PFSK-1 (cell line): ENCODE results near the gene CYP27A1.

ENCODE experiments used
- FOXP2 ChIP-seq: optimal IDR thresholded peaks from 2 replicates; pipeline ENCODE3; 2011; ENCODE audit warnings: borderline replicate concordance, control low read depth, inconsistent platforms; ENCODE audit not compliant: insufficient read depth; ENCODE audit errors: extremely low read length, extremely low read depth
- POLR2AphosphoS5 ChIP-seq: IDR thresholded peaks from 2 replicates; pipeline ENCODE4 v1.6.1; 2012; ENCODE audit warnings: low read depth, mild to moderate bottlenecking, control low read depth, low read length, moderate library complexity
- SIN3A ChIP-seq: IDR thresholded peaks from 2 replicates; pipeline ENCODE4 v1.6.1; 2012; ENCODE audit warnings: mild to moderate bottlenecking, low read length, moderate library complexity, borderline replicate concordance; ENCODE audit not compliant: insufficient read depth
- TAF1 ChIP-seq: IDR thresholded peaks from 2 replicates; pipeline ENCODE4 v1.6.1; 2012; ENCODE audit warnings: low read length, control low read depth, borderline replicate concordance; ENCODE audit not compliant: insufficient read depth
- TF ChIP-seq, protein P1 (sequence below), 2 experiments: IDR thresholded peaks; 2 replicates each; pipeline versions ENCODE4 v1.6.1 to v1.8.0; 2011 to 2012; ENCODE audit warnings: low read depth in 2 of 2, low read length in 2 of 2, control low read depth in 1 of 2, inconsistent platforms in 1 of 2, mild to moderate bottlenecking in 1 of 2, moderate library complexity in 1 of 2; ENCODE audit not compliant: insufficient read depth in 1 of 2

The CYP27A1 gene

DNA sequence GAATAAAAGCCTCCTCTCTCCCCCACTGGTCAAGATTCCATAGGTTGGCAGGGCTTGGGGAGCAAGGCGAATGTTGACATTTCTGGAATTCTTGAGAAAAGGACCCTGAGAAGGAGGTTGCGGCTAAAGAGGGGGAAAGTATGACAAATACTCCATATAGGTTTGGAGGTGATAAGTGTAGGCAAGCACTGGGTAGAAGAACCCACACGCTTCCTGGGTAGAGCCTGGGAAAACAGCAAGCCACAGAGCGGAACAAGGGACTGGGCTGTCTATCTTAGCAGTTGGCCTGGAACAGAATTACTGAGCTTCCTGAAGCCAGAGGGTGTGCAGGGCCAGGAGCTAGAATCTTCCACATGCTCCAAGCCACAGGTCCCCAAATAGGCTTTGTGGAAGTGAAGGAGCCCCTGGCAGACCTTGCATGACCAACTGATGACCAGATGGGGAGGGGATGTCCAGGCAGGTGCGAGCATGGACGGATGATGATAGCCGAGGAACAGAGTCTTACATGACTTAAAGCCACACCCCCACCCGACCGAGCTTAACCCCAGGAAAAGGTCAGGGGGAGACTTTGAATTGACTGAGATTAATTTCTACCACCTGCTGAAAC, 39.8 kb downstream of the CYP27A1 start:
- TF ChIP-seq POLR2AphosphoS5 (no peak), TAF1 (no peak), FOXP2 (no peak), SIN3A (no peak)
- TF ChIP-seq, protein P1, sequence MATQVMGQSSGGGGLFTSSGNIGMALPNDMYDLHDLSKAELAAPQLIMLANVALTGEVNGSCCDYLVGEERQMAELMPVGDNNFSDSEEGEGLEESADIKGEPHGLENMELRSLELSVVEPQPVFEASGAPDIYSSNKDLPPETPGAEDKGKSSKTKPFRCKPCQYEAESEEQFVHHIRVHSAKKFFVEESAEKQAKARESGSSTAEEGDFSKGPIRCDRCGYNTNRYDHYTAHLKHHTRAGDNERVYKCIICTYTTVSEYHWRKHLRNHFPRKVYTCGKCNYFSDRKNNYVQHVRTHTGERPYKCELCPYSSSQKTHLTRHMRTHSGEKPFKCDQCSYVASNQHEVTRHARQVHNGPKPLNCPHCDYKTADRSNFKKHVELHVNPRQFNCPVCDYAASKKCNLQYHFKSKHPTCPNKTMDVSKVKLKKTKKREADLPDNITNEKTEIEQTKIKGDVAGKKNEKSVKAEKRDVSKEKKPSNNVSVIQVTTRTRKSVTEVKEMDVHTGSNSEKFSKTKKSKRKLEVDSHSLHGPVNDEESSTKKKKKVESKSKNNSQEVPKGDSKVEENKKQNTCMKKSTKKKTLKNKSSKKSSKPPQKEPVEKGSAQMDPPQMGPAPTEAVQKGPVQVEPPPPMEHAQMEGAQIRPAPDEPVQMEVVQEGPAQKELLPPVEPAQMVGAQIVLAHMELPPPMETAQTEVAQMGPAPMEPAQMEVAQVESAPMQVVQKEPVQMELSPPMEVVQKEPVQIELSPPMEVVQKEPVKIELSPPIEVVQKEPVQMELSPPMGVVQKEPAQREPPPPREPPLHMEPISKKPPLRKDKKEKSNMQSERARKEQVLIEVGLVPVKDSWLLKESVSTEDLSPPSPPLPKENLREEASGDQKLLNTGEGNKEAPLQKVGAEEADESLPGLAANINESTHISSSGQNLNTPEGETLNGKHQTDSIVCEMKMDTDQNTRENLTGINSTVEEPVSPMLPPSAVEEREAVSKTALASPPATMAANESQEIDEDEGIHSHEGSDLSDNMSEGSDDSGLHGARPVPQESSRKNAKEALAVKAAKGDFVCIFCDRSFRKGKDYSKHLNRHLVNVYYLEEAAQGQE (IDR thresholded peaks at IDR 0.05; ENCODE audit: insufficient read depth in 1 of 2, low read depth in 2 of 2, low read length in 2 of 2) = no peak

DNA sequence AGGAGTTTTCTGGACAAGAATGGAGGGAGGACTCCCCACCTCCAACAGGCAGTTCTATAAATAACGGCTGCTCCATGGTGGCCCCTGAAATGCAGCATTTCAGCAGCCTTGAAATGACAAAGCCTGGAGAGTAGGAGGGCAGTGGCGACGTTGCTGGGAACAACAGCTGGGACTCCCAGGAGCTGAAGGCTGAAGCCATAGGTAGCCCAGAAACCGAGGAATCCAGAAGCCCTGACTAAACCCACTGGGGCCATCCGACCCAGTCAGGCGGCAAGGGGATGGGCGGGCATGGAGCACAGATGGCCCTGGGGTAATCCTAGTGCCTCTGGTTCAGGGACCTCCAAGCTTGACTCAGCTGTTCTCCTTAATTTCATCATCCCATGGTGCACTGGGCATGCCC, 40.7 kb downstream of the CYP27A1 start:
- TF ChIP-seq FOXP2 = no peak
- TF ChIP-seq, protein P1 (IDR thresholded peaks at IDR 0.05; ENCODE audit: insufficient read depth in 1 of 2, low read depth in 2 of 2, low read length in 2 of 2) = no peak
- TF ChIP-seq SIN3A = no peak
- no peak for TF ChIP-seq POLR2AphosphoS5
- TF ChIP-seq TAF1 = no peak

DNA sequence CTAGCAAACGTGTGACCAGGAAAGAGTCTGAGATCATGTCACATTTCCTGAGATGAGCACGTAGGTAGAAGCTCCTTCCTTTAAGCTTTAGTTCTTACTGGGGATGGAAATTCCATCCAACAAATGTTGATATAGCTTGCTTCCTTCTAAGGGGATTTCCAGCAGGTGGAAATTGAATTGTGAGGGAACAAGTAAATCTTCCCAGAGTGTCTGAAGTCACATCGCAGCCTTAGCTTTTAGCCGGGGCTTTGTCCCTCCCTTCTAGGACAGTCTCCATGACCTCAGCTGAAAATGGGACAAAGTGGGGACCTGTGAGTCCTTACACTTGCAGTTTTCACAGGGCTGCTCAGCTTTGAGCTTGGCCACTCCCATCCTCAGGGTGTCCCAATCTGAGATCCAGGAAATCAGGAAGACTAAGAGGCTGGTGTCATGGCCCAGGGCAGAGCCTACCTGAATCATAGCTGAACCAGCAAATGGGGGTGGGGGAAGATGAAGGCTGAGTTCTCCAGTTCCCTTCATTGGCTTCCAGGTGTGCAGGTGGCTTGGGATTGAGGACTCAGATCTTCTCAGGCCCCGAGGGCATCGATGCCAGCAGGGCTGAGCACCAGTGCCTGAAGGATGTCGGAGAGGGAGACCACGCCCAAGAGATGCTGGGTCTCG, 41.4 kb downstream of the CYP27A1 start:
- TF ChIP-seq, protein P1 (IDR thresholded peaks at IDR 0.05; ENCODE audit: insufficient read depth in 1 of 2, low read depth in 2 of 2, low read length in 2 of 2) = no peak
- no peak for TF ChIP-seq SIN3A

DNA sequence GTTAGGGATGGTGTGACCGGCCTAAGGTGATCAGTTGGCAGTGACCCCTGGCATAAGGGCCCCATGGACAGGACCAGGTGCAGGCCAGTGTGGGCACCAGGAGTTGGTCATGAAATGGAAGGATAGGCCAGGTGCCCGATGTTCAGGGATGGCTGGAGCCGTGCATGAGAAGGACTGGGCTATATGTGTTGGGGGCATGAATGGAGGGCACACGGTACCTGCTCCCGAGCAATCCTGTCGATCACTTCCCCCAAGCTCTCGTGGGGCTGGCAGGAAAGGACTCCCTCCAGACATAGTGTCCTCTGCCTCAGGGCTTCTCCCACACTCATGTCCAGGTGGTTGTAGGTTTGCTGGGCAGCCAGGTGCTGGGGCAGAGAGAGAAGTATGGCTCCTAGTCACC, 42.1 kb downstream of the CYP27A1 start:
- TF ChIP-seq SIN3A = no peak

DNA sequence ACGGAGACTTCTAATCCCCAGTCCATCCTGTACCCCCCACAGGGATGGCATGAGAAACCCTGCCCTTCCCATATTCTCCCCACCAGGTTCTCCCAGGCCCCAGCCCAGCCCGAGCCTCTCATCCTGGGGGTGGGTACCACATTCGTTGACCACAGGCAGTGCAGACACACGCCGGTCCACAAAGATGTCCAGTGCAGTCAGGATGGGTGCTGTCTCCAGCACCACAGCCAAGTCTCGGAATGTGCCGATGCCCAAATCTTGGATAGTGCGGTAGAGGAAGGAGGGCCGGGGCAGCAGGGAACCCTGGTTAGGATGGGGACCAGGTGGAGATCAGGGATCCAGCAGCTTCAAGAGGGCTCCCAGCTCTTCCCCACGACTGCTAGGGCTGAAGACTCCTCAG, 44.8 kb downstream of the CYP27A1 start:
- TF ChIP-seq, protein P1 (IDR thresholded peaks at IDR 0.05; ENCODE audit: insufficient read depth in 1 of 2, low read depth in 2 of 2, low read length in 2 of 2) = no peak
- no peak for TF ChIP-seq POLR2AphosphoS5
- no peak for TF ChIP-seq SIN3A
- no peak for TF ChIP-seq TAF1
- no peak for TF ChIP-seq FOXP2
